Esophagus squamous epithelium (tissue), 4 donors: ENCODE results near the gene EXOC3L1.

ENCODE experiments used
- CTCF ChIP-seq, 6 experiments: fragments of 450-650 bp in 4 of 6; fragments of 200-600 bp in 2 of 6; sonication (generic) in 2 of 6; IDR thresholded peaks; one replicate each; pipeline ENCODE4 v1.5.1; 2016 to 2019; ENCODE audit warnings: antibody characterized with exemption in 6 of 6, mild to moderate bottlenecking in 4 of 6, moderate library complexity in 4 of 6
- POLR2A ChIP-seq, 4 donors: fragments of 450-650 bp; IDR thresholded peaks; one replicate each; pipeline ENCODE4 v1.6.1; 2017; ENCODE audit warnings: antibody characterized with exemption in 4 of 4, mild to moderate bottlenecking in 4 of 4, moderate library complexity in 3 of 4

DNA sequence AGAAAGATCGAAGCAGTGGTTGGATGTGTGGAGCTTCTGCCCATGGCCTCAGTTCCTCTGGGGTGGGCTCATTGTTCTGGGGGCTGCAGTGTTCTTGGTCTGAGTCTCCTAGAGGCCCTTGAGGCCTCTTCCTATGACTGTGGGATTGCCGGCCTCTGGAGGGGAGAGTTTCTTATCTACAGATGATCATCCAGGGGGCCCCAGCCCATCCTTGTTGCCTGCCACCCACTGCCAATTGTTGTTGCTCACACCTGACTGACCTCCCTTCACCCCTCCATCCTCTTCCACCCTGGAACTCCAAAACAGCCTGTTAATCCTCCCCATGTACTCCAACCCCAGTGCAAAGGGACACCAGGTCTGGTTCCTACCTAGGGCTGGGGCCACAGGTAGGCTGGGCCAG lies 45.0 kb downstream of the EXOC3L1 start:
- no peak for TF ChIP-seq CTCF (IDR thresholded peaks at IDR 0.05)
- no peak for TF ChIP-seq POLR2A (IDR thresholded peaks at IDR 0.05)
